ENCODE data around the gene PAPPA2. TPM values are rescaled to one million over a fixed set of nuclear protein-coding genes. Genes with fewer than 3 reads are reported as not detected.
"Not testable (repeated sequence)": the region's sequence is repeated elsewhere in the genome, so short reads cannot be mapped to it uniquely, and the experiment has no call there.

Gene PAPPA2
- under 1 TPM; 0.19 to 0.37 TPM for total RNA-seq

DNA sequence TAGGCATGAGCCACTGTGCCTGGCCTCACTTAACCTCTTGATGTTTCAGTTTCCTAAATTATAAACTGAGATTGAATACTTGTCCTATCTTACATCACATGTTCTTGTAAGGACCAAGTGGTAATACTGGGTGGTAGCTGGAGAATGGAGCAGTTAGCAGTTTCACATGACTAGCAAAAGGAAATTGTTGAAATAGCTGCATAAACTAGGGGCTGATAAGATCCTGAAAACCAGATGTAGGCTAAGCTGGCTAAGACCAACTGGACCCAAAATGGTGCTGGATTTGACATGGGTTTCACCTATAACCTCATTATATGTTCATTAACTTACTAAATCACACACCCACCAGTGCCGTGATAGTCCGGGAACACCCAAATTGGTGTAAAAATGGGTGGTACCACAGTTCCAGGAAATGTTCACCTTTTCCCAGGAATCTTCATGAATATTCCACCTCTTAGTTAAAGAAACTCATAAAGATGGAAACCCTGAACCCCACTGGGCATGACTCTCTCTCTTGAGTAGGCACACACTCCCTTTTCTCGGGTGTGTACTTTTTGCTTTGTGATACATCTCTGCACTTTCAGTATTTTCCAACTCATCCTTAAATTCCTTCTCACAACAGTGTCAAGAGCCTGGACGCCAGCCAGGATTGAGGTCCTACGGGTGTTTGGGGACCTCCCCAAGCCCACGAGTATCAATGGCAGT lies at the start of gene PAPPA2:
Gene PAPPA2, plus strand, starts transcription at position 502 of the 705 bp plus-strand sequence. CDS start 93,148 bp downstream, outside the sequence.
- Mint-ChIP-seq H3K27ac (no peak within 1 kb of the TSS), H3K4me1 (ENCODE audit: low read depth) (no peaks in the 10 kb centered on the region), H3K27me3 (ENCODE audit: low read depth) (peaks cover 2% of the 10 kb centered on the region), H3K9me3 (no peaks in the 10 kb centered on the region), H3K36me3 (ENCODE audit: low read depth) (no peaks in the 10 kb centered on the region), H3K4me3 (no peak within 1 kb of the TSS)
- no peak for DNase-seq
- intact Hi-C loops (cut with micrococcal nuclease), result loop anchor here (10.0 kb wide), 1 partner anchor 978 kb away; no protein-coding TSS in a partner anchor
- CTCF ChIA-PET, result no interaction called here

- intact Hi-C loops (cut with micrococcal nuclease), result no loop called here
- DNase-seq, result no peak
- H3K36me3 Mint-ChIP-seq (ENCODE audit: low read depth), result no peaks in the 10 kb centered on the region
- no peaks in the 10 kb centered on the region for H3K4me1 Mint-ChIP-seq (ENCODE audit: low read depth)
- CTCF ChIA-PET, result no interaction called here
- no peak overlapping the region for H3K4me3 Mint-ChIP-seq
- H3K9me3 Mint-ChIP-seq, result peaks cover 4% of the 10 kb centered on the region
- H3K27me3 Mint-ChIP-seq (ENCODE audit: low read depth), result peaks cover 6% of the 10 kb centered on the region
- no peak overlapping the region for H3K27ac Mint-ChIP-seq
These were observed 46.2 kb upstream of the PAPPA2 start for GRCh38 chr1:176416777-176417176.

GRCh38 chr1:176419608-176420007 lies 43.4 kb upstream of the PAPPA2 start:
- H3K4me1 Mint-ChIP-seq (ENCODE audit: low read depth); CTCF ChIA-PET; H3K4me3 Mint-ChIP-seq; DNase-seq; H3K27ac Mint-ChIP-seq; H3K27me3 Mint-ChIP-seq (ENCODE audit: low read depth); intact Hi-C loops (cut with micrococcal nuclease); H3K36me3 Mint-ChIP-seq (ENCODE audit: low read depth): not testable (repeated sequence)
- peaks cover 14% of the 10 kb centered on the region for H3K9me3 Mint-ChIP-seq

GRCh38 chr1:176434234-176434633 lies 28.7 kb upstream of the PAPPA2 start:
- no peaks in the 10 kb centered on the region for H3K36me3 Mint-ChIP-seq (ENCODE audit: low read depth)

GRCh38 chr1:176436251-176436650 lies 26.7 kb upstream of the PAPPA2 start:
- Mint-ChIP-seq H3K27ac (no peak overlapping the region), H3K36me3 (ENCODE audit: low read depth) (no peaks in the 10 kb centered on the region)
- CTCF ChIA-PET, result no interaction called here

More at GRCh38 chr1:176434234-176434633, 28.7 kb upstream of the PAPPA2 start:
- CTCF ChIA-PET, result no interaction called here
- intact Hi-C loops (cut with micrococcal nuclease), result no loop called here
- H3K9me3 Mint-ChIP-seq, result peaks cover 2% of the 10 kb centered on the region
- H3K4me3 Mint-ChIP-seq, result no peak overlapping the region
- no peak overlapping the region for H3K27ac Mint-ChIP-seq
- DNase-seq, result no peak
- H3K27me3 Mint-ChIP-seq (ENCODE audit: low read depth), result peaks cover 7% of the 10 kb centered on the region
- H3K4me1 Mint-ChIP-seq (ENCODE audit: low read depth), result no peaks in the 10 kb centered on the region

GRCh38 chr1:176440176-176440575 lies 22.8 kb upstream of the PAPPA2 start:
- DNase-seq, result no peak
- intact Hi-C loops (cut with micrococcal nuclease), result no loop called here
- no peak overlapping the region for H3K4me3 Mint-ChIP-seq
- no peaks in the 10 kb centered on the region for H3K4me1 Mint-ChIP-seq (ENCODE audit: low read depth)
- H3K27me3 Mint-ChIP-seq (ENCODE audit: low read depth), result peaks cover 3% of the 10 kb centered on the region
- CTCF ChIA-PET, result no interaction called here
- no peak overlapping the region for H3K27ac Mint-ChIP-seq
- H3K9me3 Mint-ChIP-seq, result no peaks in the 10 kb centered on the region
- no peaks in the 10 kb centered on the region for H3K36me3 Mint-ChIP-seq (ENCODE audit: low read depth)

More at GRCh38 chr1:176436251-176436650, 26.7 kb upstream of the PAPPA2 start:
- Mint-ChIP-seq H3K4me1 (ENCODE audit: low read depth) (no peaks in the 10 kb centered on the region), H3K9me3 (peaks cover 2% of the 10 kb centered on the region), H3K27me3 (ENCODE audit: low read depth) (peaks cover 7% of the 10 kb centered on the region), H3K4me3 (no peak overlapping the region)
- intact Hi-C loops (cut with micrococcal nuclease), result no loop called here
- no peak for DNase-seq

DNA sequence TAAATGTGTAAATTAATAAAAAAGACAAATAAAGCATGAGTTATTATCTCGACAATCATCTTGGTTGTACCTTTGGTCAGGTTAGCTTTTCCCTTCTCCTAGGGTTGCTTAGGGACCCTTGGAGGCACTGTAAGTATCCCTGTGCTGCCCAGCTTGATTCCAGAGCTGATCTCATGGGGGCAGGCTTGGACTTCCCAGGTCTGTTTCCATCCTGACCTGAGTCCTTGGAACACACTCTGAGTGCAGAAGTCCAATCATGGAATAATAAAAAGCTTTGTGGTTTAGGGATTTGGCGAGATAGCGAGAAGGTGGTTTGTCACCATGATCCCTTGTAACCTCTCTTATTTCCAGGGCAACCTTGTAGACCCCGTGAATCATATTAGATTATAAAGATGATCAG lies 18.7 kb upstream of the PAPPA2 start:
- intact Hi-C loops (cut with micrococcal nuclease), result no loop called here
- Mint-ChIP-seq H3K4me3 (no peak overlapping the region), H3K4me1 (ENCODE audit: low read depth) (no peaks in the 10 kb centered on the region), H3K9me3 (no peaks in the 10 kb centered on the region), H3K27ac (no peak overlapping the region), H3K27me3 (ENCODE audit: low read depth) (peaks cover 5% of the 10 kb centered on the region), H3K36me3 (ENCODE audit: low read depth) (no peaks in the 10 kb centered on the region)
- CTCF ChIA-PET, result interaction anchor here (0.6 kb wide), 1 partner anchor 156 kb away, joined by 3 read pairs; no protein-coding TSS in a partner anchor
- DNase-seq, result no peak

DNA sequence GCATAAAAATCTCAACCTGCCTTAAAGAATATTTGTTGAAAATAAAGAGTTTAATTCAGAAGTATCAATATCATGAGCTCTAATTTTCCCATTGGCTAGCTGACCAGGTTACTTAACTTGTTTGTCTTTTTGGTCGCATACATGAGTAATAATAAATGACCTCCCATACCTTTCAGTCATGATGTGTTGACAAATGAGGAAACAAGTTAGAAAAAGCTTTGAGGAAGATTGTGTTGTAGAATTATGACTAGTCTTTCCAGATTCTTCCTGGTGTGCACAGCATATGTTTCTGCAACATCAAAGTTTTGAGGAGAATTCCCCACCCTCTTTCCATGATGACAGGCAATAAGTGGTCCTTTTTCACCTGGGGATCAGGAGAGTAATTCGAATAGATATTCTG lies 17.6 kb upstream of the PAPPA2 start:
- Mint-ChIP-seq H3K27ac (no peak overlapping the region), H3K27me3 (ENCODE audit: low read depth) (peaks cover 5% of the 10 kb centered on the region), H3K4me3 (no peak overlapping the region), H3K4me1 (ENCODE audit: low read depth) (no peaks in the 10 kb centered on the region), H3K9me3 (no peaks in the 10 kb centered on the region), H3K36me3 (ENCODE audit: low read depth) (no peaks in the 10 kb centered on the region)
- CTCF ChIA-PET, result no interaction called here
- intact Hi-C loops (cut with micrococcal nuclease), result no loop called here
- DNase-seq, result no peak

GRCh38 chr1:176448340-176448739 lies 14.6 kb upstream of the PAPPA2 start:
- CTCF ChIA-PET, result interaction anchor here (0.6 kb wide), 1 partner anchor 155 kb away, joined by 4 read pairs; no protein-coding TSS in a partner anchor
- H3K27me3 Mint-ChIP-seq (ENCODE audit: low read depth), result peaks cover 5% of the 10 kb centered on the region
- intact Hi-C loops (cut with micrococcal nuclease), result no loop called here
- no peaks in the 10 kb centered on the region for H3K4me1 Mint-ChIP-seq (ENCODE audit: low read depth)
- H3K4me3 Mint-ChIP-seq, result no peak overlapping the region
- no peak overlapping the region for H3K27ac Mint-ChIP-seq
- peaks cover 4% of the 10 kb centered on the region for H3K9me3 Mint-ChIP-seq
- DNase-seq, result no peak
- no peaks in the 10 kb centered on the region for H3K36me3 Mint-ChIP-seq (ENCODE audit: low read depth)

DNA sequence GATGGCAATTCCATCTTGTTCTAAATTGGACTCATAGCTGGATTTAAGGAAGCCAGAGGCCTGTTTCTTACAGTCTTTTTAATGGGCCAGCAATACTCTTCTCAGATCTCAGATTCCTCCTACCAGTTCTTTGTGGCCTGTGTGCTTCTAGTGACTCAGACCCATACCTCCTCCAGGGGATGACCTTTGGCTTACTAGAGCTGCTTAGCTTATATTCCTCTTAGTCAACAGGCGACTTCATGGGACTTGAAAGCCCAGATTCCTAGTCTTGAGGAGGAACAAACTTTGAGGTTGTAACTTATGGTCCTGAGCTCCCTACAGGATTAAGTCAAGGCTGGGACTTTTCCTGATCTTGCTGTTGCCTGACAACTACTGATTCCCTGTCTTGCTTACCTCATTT lies 12.4 kb upstream of the PAPPA2 start:
- H3K4me3 Mint-ChIP-seq, result no peak overlapping the region
- H3K4me1 Mint-ChIP-seq (ENCODE audit: low read depth), result no peaks in the 10 kb centered on the region
- intact Hi-C loops (cut with micrococcal nuclease), result no loop called here
- no peak overlapping the region for H3K27ac Mint-ChIP-seq
- CTCF ChIA-PET, result interaction anchor here (0.7 kb wide), 1 partner anchor 950 kb away, joined by 3 read pairs; no protein-coding TSS in a partner anchor
- no peaks in the 10 kb centered on the region for H3K36me3 Mint-ChIP-seq (ENCODE audit: low read depth)
- peaks cover 4% of the 10 kb centered on the region for H3K27me3 Mint-ChIP-seq (ENCODE audit: low read depth)
- no peak for DNase-seq
- H3K9me3 Mint-ChIP-seq, result peaks cover 4% of the 10 kb centered on the region

DNA sequence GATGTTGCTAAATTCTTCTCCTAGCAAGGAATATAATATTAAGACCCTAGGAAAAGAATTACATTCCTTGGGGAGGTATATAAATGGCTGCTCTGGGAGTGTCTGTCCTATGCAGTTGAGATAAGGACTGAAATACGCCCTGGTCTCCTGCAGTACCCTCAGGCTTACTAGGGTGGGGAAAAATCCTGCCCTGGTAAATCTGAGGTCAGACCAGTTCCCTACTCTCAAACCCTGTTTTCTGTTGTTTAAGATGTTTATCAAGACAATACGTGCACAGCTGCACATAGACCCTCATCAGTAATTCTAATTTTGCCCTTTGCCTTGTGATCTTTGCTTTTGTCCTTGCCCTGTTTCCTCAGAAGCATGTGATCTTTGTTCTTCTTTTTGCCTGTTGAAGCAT lies 11.2 kb upstream of the PAPPA2 start:
- intact Hi-C loops (cut with micrococcal nuclease); H3K4me1 Mint-ChIP-seq (ENCODE audit: low read depth); H3K4me3 Mint-ChIP-seq; H3K9me3 Mint-ChIP-seq; H3K27me3 Mint-ChIP-seq (ENCODE audit: low read depth); DNase-seq; CTCF ChIA-PET; H3K36me3 Mint-ChIP-seq (ENCODE audit: low read depth); H3K27ac Mint-ChIP-seq: not testable (repeated sequence)

- no peak for DNase-seq
- Mint-ChIP-seq H3K4me1 (ENCODE audit: low read depth) (no peaks in the 10 kb centered on the region), H3K4me3 (no peak overlapping the region), H3K27me3 (ENCODE audit: low read depth) (peaks cover 2% of the 10 kb centered on the region), H3K27ac (no peak overlapping the region), H3K36me3 (ENCODE audit: low read depth) (no peaks in the 10 kb centered on the region), H3K9me3 (peaks cover 4% of the 10 kb centered on the region)
- intact Hi-C loops (cut with micrococcal nuclease), result no loop called here
- CTCF ChIA-PET, result interaction anchor here (0.5 kb wide), 1 partner anchor 423 kb away, joined by 3 read pairs; no protein-coding TSS in a partner anchor
These were observed 6.2 kb upstream of the PAPPA2 start for GRCh38 chr1:176456795-176457194.

All from activated naive CD4-positive, alpha-beta T cell treated with anti-CD3 and anti-CD28 coated beads for 36 hours (primary cell).